Measurements from ENCODE around the gene SEPTIN6.

- TF ChIP-seq CTCF (conservative IDR thresholded peaks at IDR 0.05; ENCODE audit: low read depth, low read length) (no peak), EZH2 (IDR thresholded peaks at IDR 0.05; ENCODE audit: low read length, unreplicated experiment) (no peak), EZH2phosphoT487 (IDR thresholded peaks at IDR 0.05; ENCODE audit: borderline replicate concordance, low read length) (no peak)
Measured at GRCh38 chrX:119659522-119659921, 33.4 kb downstream of the SEPTIN6 start.

Data from PC-3 (cell line).